Common myeloid progenitor, CD34-positive (primary cell): ENCODE measurements around the gene GRIK4.

Source experiments
- CTCF ChIA-PET: fragments of 350-600 bp; sonication (Branson Sonifier 250); formaldehyde crosslinking; loops from one replicate; lab custom pipeline; 2021; ENCODE audit warnings: antibody characterized with exemption; lab: Charles Lee
- POLR2A ChIA-PET: fragments of 350-600 bp; sonication (Branson Sonifier 250); formaldehyde crosslinking; loops from one replicate; lab custom pipeline; 2021; ENCODE audit warnings: antibody characterized with exemption; lab: Charles Lee
- DNase-seq, 3 donors: peaks; one replicate each; pipeline versions ENCODE4 v3.0.0 to v3.0.0-alpha.2; 2013
- H3K27ac ChIP-seq, 2 experiments: 1 replicate in 1 of 2; 2 replicates in 1 of 2; pipeline ENCODE4 v1.7.0; 2013; ENCODE audit warnings: inconsistent platforms in 2 of 2, low read length in 2 of 2, mild to moderate bottlenecking in 2 of 2, low read depth in 1 of 2, moderate library complexity in 1 of 2; ENCODE audit not compliant: severe bottlenecking in 2 of 2, insufficient read depth in 1 of 2, poor library complexity in 1 of 2
- H3K27me3 ChIP-seq, 5 experiments: replicated peaks in 2 of 5; 1 replicate in 3 of 5; 2 replicates in 2 of 5; pipeline versions ENCODE4 v1.6.1 to v1.7.0; 2013; ENCODE audit warnings: low read length in 4 of 5, mild to moderate bottlenecking in 2 of 5, moderate library complexity in 2 of 5, inconsistent platforms in 1 of 5; ENCODE audit not compliant: insufficient read depth in 5 of 5, control insufficient read depth in 4 of 5
- H3K36me3 ChIP-seq, 4 experiments: 1 replicate in 2 of 4; 2 replicates in 2 of 4; pipeline versions ENCODE4 v1.6.1 to v1.7.0; 2013; ENCODE audit warnings: low read length in 3 of 4, control low read depth in 1 of 4, mild to moderate bottlenecking in 1 of 4; ENCODE audit not compliant: control insufficient read depth in 4 of 4, insufficient read depth in 4 of 4
- H3K4me1 ChIP-seq, 4 experiments: 1 replicate in 3 of 4; 2 replicates in 1 of 4; pipeline versions ENCODE4 v1.6.1 to v1.7.1; 2013; ENCODE audit warnings: low read length in 3 of 4, mild to moderate bottlenecking in 3 of 4, control low read depth in 1 of 4, inconsistent platforms in 1 of 4, moderate library complexity in 1 of 4; ENCODE audit not compliant: control insufficient read depth in 4 of 4, insufficient read depth in 4 of 4; ENCODE audit errors: control extremely low read depth in 1 of 4
- H3K4me3 ChIP-seq, 7 experiments: 1 replicate in 4 of 7; 2 replicates in 3 of 7; pipeline versions ENCODE4 v1.5.1 to v1.7.0; 2013; ENCODE audit warnings: mild to moderate bottlenecking in 7 of 7, low read length in 6 of 7, moderate library complexity in 6 of 7, inconsistent platforms in 2 of 7, low read depth in 2 of 7, control low read depth in 1 of 7; ENCODE audit not compliant: insufficient read depth in 4 of 7, control insufficient read depth in 1 of 7; ENCODE audit errors: extremely low read depth in 1 of 7
- H3K9me3 ChIP-seq, 5 experiments: 1 replicate in 4 of 5; 2 replicates in 1 of 5; pipeline versions ENCODE4 v1.6.1 to v1.7.1; 2013; ENCODE audit warnings: low read length in 4 of 5, mild to moderate bottlenecking in 2 of 5, inconsistent platforms in 1 of 5, low read depth in 1 of 5, moderate library complexity in 1 of 5; ENCODE audit not compliant: control insufficient read depth in 4 of 5, insufficient read depth in 2 of 5; ENCODE audit errors: control extremely low read depth in 1 of 5
- WGBS: methylation state at CpG from one replicate; pipeline ENCODE4 v1.1.5; 2013; ENCODE audit not compliant: insufficient coverage; 5-methylcytosine and 5-hydroxymethylcytosine counted together

GRIK4 gene

GRCh38 chr11:120532082-120532831, 20.7 kb downstream of the GRIK4 start:
- ChIA-PET CTCF (interaction anchor here (1.4 kb wide), 1 partner anchor 20 kb away, joined by 4 read pairs; the partner anchor contains the start of gene GRIK4), POLR2A (no interaction called here)
- DNase-seq = no peak
- no peaks in the 10 kb centered on the region for H3K4me1 ChIP-seq
- H3K27me3 ChIP-seq = peaks cover 0 to 9% (median 2%) of the 10 kb centered on the region in 5 experiments
- H3K27ac ChIP-seq = no peak overlapping the region
- 91% methylated on average over 16 of the region's 16 CpGs for WGBS
- H3K4me3 ChIP-seq = no peak overlapping the region
- H3K9me3 ChIP-seq = no peaks in the 10 kb centered on the region
- H3K36me3 ChIP-seq = no peaks in the 10 kb centered on the region

DNA sequence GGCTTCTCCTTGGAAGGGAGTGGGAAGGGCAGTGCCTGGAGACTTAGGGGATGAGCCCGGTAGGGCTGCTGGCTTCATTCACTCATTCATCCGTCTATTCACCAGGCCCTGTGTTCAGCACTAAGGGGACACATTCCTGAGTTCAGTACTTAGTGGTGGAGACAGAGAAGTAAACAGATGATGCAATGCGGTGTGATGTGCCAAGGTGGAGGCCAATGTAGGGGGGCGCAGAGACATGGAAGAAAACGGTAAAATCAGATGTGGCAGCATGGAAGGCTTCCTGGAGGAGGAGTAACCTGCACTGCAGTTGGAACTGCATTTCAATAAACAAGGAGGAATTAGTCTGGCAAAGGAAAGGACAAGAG, 21.3 kb downstream of the GRIK4 start:
- ChIA-PET POLR2A (no interaction called here), CTCF (no interaction called here)
- Histone ChIP-seq H3K27me3 (peaks cover 0 to 9% (median 2%) of the 10 kb centered on the region in 5 experiments), H3K4me1 (no peaks in the 10 kb centered on the region), H3K4me3 (no peak overlapping the region), H3K27ac (no peak overlapping the region), H3K36me3 (no peaks in the 10 kb centered on the region), H3K9me3 (no peaks in the 10 kb centered on the region)
- whole genome bisulfite sequencing = 84% methylated on average over 3 of the region's 5 CpGs
- DNase-seq = no peak

DNA sequence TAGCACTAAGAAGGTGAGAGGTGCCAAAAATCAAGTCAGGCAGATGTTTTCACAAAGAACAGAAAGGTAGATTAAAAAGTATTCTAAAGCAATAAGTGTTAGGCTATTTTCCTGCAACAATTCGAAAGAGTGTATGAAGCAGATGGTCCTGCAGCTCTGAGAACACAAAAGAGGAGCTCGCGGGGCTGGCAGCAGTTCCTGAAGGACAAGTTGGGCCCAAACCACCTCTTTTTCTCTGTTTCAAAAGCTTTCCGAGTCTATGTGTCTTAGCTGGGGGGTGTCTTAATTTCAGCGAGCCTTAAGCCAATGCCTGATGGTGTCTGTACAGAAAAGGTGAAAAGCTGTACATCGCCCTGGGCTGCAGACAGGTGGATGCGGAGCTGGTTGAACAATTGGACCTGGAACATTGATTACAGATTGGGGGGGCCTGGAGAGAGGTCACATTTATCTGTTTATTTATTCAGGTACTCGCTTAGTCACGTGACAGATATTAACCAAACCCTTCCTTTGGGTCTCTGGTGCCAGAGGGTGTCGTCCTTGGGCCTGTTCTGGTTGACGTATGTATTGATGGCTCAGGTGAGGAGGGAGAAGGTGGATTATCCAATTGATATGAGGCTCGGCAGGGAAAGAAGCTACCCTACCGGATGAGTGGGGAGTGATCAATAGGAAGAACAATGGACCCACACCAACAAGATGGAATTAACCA, 24.7 kb downstream of the GRIK4 start:
- Histone ChIP-seq H3K4me3 (no peak overlapping the region), H3K27me3 (peaks cover 0 to 4% (median 0%) of the 10 kb centered on the region in 5 experiments), H3K4me1 (no peaks in the 10 kb centered on the region), H3K36me3 (no peaks in the 10 kb centered on the region), H3K27ac (no peak overlapping the region), H3K9me3 (no peaks in the 10 kb centered on the region)
- ChIA-PET CTCF (interaction anchor here (0.9 to 1.1 kb wide), 3 partner anchors 12 to 26 kb away, joined by 3 read pairs; no protein-coding TSS in a partner anchor), POLR2A (no interaction called here)
- whole genome bisulfite sequencing = 96% methylated on average over 12 of the region's 13 CpGs
- no peak for DNase-seq

DNA sequence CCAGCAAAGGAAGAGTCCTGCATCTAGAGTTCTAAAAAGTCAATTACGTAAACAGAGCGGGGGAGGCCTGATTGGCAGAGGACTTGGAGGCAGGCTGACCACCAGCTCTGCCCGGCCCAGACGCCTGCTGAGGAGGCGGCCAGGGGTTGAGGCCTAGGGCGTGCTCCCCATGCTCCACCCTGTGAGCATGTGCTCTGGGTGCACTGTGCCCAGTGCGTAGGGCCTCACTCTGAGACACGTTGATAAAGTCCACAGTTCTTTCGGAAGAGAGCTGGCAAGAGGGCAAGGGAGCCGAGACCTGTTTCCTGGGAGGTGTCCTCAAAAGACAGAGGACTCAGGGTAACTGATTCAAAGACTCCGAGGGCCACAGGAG, 25.2 kb downstream of the GRIK4 start:
- 96% methylated on average over 11 of the region's 11 CpGs for WGBS
- peaks cover 0 to 3% (median 0%) of the 10 kb centered on the region in 5 experiments for H3K27me3 ChIP-seq
- peaks cover 0 to 3% (median 0%) of the 10 kb centered on the region in 5 experiments for H3K9me3 ChIP-seq

GRCh38 chr11:120537996-120538395, 26.4 kb downstream of the GRIK4 start:
- Histone ChIP-seq H3K27ac (no peak overlapping the region), H3K36me3 (no peaks in the 10 kb centered on the region), H3K9me3 (peaks cover 0 to 5% (median 0%) of the 10 kb centered on the region in 5 experiments), H3K4me1 (no peaks in the 10 kb centered on the region), H3K27me3 (no peaks in the 10 kb centered on the region), H3K4me3 (no peak overlapping the region)
- no peak for DNase-seq
- WGBS = 100% methylated on average over 9 of the region's 12 CpGs
- CTCF ChIA-PET = no interaction called here
- POLR2A ChIA-PET = no interaction called here

More for the DNA sequence above, 25.2 kb downstream of the GRIK4 start:
- ChIA-PET POLR2A (no interaction called here), CTCF (interaction anchor here (0.9 to 1.1 kb wide), 2 partner anchors 12 to 27 kb away, joined by 3 read pairs; no protein-coding TSS in a partner anchor)
- Histone ChIP-seq H3K36me3 (no peaks in the 10 kb centered on the region), H3K4me1 (no peaks in the 10 kb centered on the region), H3K27ac (no peak overlapping the region), H3K4me3 (no peak overlapping the region)
- DNase-seq = no peak

- 100% methylated on average over 2 of the region's 2 CpGs for WGBS
These were observed 27.2 kb downstream of the GRIK4 start for GRCh38 chr11:120538707-120539106.

More at GRCh38 chr11:120538707-120539106, 27.2 kb downstream of the GRIK4 start:
- no peaks in the 10 kb centered on the region for H3K4me1 ChIP-seq
- no peak overlapping the region for H3K27ac ChIP-seq
- no peak for DNase-seq
- H3K4me3 ChIP-seq = no peak overlapping the region
- ChIA-PET POLR2A (no interaction called here), CTCF (interaction anchor here (0.6 kb wide), 1 partner anchor 397 kb away, joined by 3 read pairs; no protein-coding TSS in a partner anchor)
- H3K9me3 ChIP-seq = peaks cover 0 to 5% (median 0%) of the 10 kb centered on the region in 5 experiments
- no peaks in the 10 kb centered on the region for H3K36me3 ChIP-seq
- H3K27me3 ChIP-seq = no peaks in the 10 kb centered on the region
